Esophagus muscularis mucosa (tissue), 4 donors: Measurements from ENCODE around the gene SRSF3. TPM values are rescaled to one million over a fixed set of nuclear protein-coding genes. Genes with fewer than 3 reads are reported as not detected.

Experiments used
- DNase-seq: peaks from one replicate; pipeline ENCODE4 v3.0.0-alpha.2; 2017; ENCODE audit errors: extremely low spot score
- H3K27ac ChIP-seq, 4 donors: fragments of 200-600 bp; sonication (generic); replicated peaks in 1 of 4; 1 replicate in 3 of 4; 2 replicates in 1 of 4; pipeline ENCODE4 v1.5.1; 2016 to 2019; ENCODE audit warnings: mild to moderate bottlenecking in 1 of 4
- H3K27me3 ChIP-seq, 4 donors: fragments of 200-600 bp; sonication (generic); one replicate each; pipeline versions ENCODE4 v1.5.1 to v1.6.0; 2016 to 2019
- H3K36me3 ChIP-seq, 4 donors: fragments of 200-600 bp; sonication (generic); one replicate each; pipeline ENCODE4 v1.5.1; 2016 to 2019
- H3K4me1 ChIP-seq, 4 donors: fragments of 200-600 bp; sonication (generic); one replicate each; pipeline ENCODE4 v1.5.1; 2016 to 2019
- H3K4me3 ChIP-seq, 4 donors: fragments of 200-600 bp; sonication (generic); 1 replicate in 2 of 4; 2 replicates in 2 of 4; pipeline ENCODE4 v1.5.1; 2016 to 2019; ENCODE audit warnings: mild to moderate bottlenecking in 4 of 4, moderate library complexity in 1 of 4
- H3K9me3 ChIP-seq, 4 donors: fragments of 200-600 bp; sonication (generic); 1 replicate in 3 of 4; 2 replicates in 1 of 4; pipeline ENCODE4 v1.5.1; 2016 to 2019
- CTCF ChIP-seq, 3 experiments: fragments of 200-600 bp in 2 of 3; fragments of 450-650 bp in 1 of 3; sonication (generic) in 2 of 3; IDR thresholded peaks; one replicate each; pipeline ENCODE4 v1.5.1; 2017 to 2019; ENCODE audit warnings: antibody characterized with exemption in 3 of 3, mild to moderate bottlenecking in 2 of 3, moderate library complexity in 1 of 3
- EP300 ChIP-seq: sonication (generic); formaldehyde crosslinking; IDR thresholded peaks from one replicate; pipeline ENCODE4 v1.6.1; 2017; ENCODE audit warnings: antibody characterized with exemption
- POLR2A ChIP-seq: fragments of 450-650 bp; IDR thresholded peaks from one replicate; pipeline ENCODE4 v1.6.1; 2017; ENCODE audit warnings: antibody characterized with exemption, moderate library complexity, mild to moderate bottlenecking, low read depth
- POLR2AphosphoS5 ChIP-seq, 2 donors: sonication (generic); formaldehyde crosslinking; IDR thresholded peaks; one replicate each; pipeline ENCODE4 v1.6.1; 2017; ENCODE audit warnings: antibody characterized with exemption in 2 of 2
- WGBS: methylation state at CpG from one replicate; pipeline ENCODE4 v1.1.5; 2018; 5-methylcytosine and 5-hydroxymethylcytosine counted together
- intact Hi-C: fragments of 100-400 bp; cut with DNase I; formaldehyde crosslinking; loops from one replicate; pipeline ENCODE4 v1.15.1; 2023
- total RNA-seq, 4 donors: library from RNA; depleted of rRNA; stranded (reverse); fragments of >200 nt; gene quantifications; one replicate each; pipeline versions ENCODE4 v1.1.0 to v1.2.1, GENCODE V29; 2016

The SRSF3 gene
- total RNA-seq, 4 donors from 2014 or later, result 149 to 226 (median 180) TPM

GRCh38 chr6:36633915-36634314 is 39.8 kb downstream of the SRSF3 start:
- no peak for TF ChIP-seq EP300
- no peak for TF ChIP-seq POLR2AphosphoS5 (IDR thresholded peaks at IDR 0.05)
- no peak for TF ChIP-seq CTCF (IDR thresholded peaks at IDR 0.05)
- TF ChIP-seq POLR2A, result no peak
- DNase-seq, result no peak

DNA sequence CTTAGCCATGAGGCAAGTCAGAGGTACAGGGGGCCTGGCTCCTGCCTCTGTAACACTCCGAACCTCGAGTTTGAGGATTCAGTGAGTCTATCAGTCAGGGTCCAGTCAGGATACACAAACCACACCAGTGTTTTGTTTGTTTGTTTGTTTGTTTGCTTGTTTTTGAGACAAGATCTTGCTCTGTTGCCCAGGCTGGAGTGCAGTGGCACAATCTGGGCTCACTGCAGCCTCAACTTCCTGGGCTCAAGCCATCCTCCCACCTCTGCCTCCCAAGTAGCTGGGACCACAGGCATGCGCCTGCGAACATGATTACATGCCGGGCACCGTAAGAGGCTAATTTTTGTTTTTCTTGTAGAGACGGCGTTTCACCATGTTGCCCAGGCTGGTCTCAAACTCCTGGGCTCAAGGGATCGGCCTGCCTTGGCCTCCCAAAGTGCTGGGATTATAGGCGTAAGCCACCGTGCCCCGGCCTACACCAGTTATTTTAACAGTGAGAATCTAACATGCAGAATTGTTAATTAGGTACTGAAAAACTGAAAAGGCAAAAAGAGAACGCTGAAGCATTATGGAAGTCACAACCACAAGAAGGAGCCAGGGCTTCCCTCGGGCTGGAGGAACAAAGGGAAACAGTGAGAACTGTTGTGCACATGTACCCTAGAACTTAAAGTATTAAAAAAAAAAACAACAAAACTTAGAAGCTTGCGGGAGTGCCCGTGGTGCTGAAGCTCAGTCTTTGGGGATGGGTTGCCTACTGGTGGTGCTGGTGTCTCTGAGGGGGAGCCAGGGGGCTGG is 40.4 kb downstream of the SRSF3 start:
- no peak for DNase-seq
- intact Hi-C loops, result no loop called here
- no peak for TF ChIP-seq EP300
- no peak for TF ChIP-seq POLR2A
- no peak for TF ChIP-seq CTCF (IDR thresholded peaks at IDR 0.05)
- no peaks in the 10 kb centered on the region for H3K27me3 ChIP-seq
- H3K4me1 ChIP-seq, result peaks cover 4 to 9% (median 8%) of the 10 kb centered on the region in 4 donors
- H3K27ac ChIP-seq, result no peak overlapping the region
- 81% methylated on average over 15 of the region's 16 CpGs for WGBS
- H3K9me3 ChIP-seq, result no peaks in the 10 kb centered on the region
- no peaks in the 10 kb centered on the region for H3K36me3 ChIP-seq
- no peak overlapping the region for H3K4me3 ChIP-seq

More at GRCh38 chr6:36633915-36634314, 39.8 kb downstream of the SRSF3 start:
- Histone ChIP-seq H3K4me1 (peaks cover 6 to 9% (median 9%) of the 10 kb centered on the region in 4 donors), H3K4me3 (no peak overlapping the region), H3K36me3 (no peaks in the 10 kb centered on the region), H3K27me3 (no peaks in the 10 kb centered on the region), H3K9me3 (no peaks in the 10 kb centered on the region), H3K27ac (no peak overlapping the region)
- WGBS, result 63% methylated on average over 6 of the region's 9 CpGs
- intact Hi-C loops, result no loop called here

GRCh38 chr6:36636283-36636682 is 42.1 kb downstream of the SRSF3 start:
- DNase-seq, result no peak
- WGBS, result 54% methylated on average over 5 of the region's 5 CpGs

DNA sequence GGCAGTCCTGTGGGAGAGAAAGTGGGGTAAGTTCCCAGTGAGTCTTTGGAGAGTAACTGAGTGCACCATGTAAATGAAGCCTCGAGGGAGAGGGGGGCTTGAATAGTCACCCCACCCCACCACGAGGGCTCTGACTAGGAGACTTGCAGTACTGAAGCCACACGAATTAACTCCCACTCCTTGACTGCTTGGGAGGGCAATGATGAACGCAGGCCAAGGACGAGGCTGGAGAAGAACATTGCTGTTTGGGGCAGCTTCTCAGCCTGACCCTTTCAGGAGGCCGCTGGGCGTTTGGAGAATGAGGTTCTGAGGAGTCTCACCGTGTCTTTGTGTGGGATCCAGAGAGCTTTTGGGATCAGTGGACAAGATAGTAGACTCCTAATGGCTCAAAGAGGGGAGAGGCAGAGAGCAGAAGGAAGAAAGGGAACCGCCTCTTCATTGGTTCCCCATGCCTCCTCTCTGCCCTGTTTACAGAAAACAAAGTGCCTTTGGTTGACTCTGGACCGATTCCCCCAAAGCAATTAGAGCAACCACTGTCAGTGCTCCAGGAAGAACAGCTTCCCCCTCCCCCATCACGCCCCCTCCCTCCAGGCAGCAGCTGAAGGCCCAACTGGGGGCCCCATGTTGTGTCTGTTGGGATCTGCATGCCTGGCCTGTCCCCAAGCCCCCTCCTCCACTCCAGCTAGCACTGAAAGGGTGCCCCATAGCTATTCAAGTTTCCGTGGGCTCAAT is 42.7 kb downstream of the SRSF3 start:
- Histone ChIP-seq H3K4me1 (peaks cover 4 to 9% (median 8%) of the 10 kb centered on the region in 4 donors), H3K27ac (no peak overlapping the region), H3K36me3 (no peaks in the 10 kb centered on the region), H3K9me3 (no peaks in the 10 kb centered on the region), H3K27me3 (no peaks in the 10 kb centered on the region), H3K4me3 (no peak overlapping the region)
- intact Hi-C loops, result no loop called here
- WGBS, result 80% methylated on average over 11 of the region's 12 CpGs
- no peak for DNase-seq
- no peak for TF ChIP-seq CTCF (IDR thresholded peaks at IDR 0.05)
- TF ChIP-seq POLR2A, result no peak
- no peak for TF ChIP-seq EP300
- no peak for TF ChIP-seq POLR2AphosphoS5 (IDR thresholded peaks at IDR 0.05)

More at GRCh38 chr6:36636283-36636682, 42.1 kb downstream of the SRSF3 start:
- no peak for TF ChIP-seq EP300
- TF ChIP-seq POLR2A, result no peak
- H3K27me3 ChIP-seq, result no peaks in the 10 kb centered on the region
- H3K36me3 ChIP-seq, result no peaks in the 10 kb centered on the region
- H3K27ac ChIP-seq, result no peak overlapping the region
- H3K9me3 ChIP-seq, result no peaks in the 10 kb centered on the region
- intact Hi-C loops, result no loop called here
- no peak overlapping the region for H3K4me3 ChIP-seq
- peaks cover 4 to 9% (median 8%) of the 10 kb centered on the region in 4 donors for H3K4me1 ChIP-seq

DNA sequence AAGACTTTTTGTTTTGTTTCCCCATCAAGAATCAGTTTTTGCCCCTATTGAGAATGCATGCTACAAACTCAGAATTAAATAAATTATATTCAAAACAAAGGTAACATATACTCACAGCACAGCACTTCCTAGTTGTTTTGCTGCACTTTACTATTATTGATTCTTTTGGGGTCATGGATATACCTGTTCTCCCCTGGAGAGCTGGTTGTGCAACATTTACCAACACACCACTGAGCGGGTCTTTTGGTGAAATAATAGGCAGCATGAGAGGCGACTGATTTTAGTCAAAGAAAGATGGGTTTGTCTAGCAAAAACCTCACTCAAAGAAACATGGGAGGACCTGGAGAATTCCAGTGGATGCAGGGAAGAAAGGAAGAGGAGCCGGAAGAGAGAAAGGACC is 44.4 kb downstream of the SRSF3 start:
- Histone ChIP-seq H3K9me3 (no peaks in the 10 kb centered on the region), H3K4me3 (no peak overlapping the region), H3K27me3 (no peaks in the 10 kb centered on the region), H3K4me1 (peaks cover 14 to 17% (median 17%) of the 10 kb centered on the region in 4 donors), H3K36me3 (no peaks in the 10 kb centered on the region), H3K27ac (no peak overlapping the region)
- DNase-seq, result no peak
- TF ChIP-seq POLR2A, result no peak
- TF ChIP-seq CTCF (IDR thresholded peaks at IDR 0.05), result no peak
- TF ChIP-seq EP300, result no peak
- intact Hi-C loops, result no loop called here
- WGBS, result 99% methylated on average over 3 of the region's 3 CpGs
